Right renal pelvis (tissue), 4 donors: ENCODE measurements around the gene MCUB. TPM values are rescaled to one million over a fixed set of nuclear protein-coding genes. Genes with fewer than 3 reads are reported as not detected.

Source experiments
- DNase-seq, 4 donors: peaks; one replicate each; pipeline ENCODE4 v3.0.0-alpha.2; 2013; ENCODE audit warnings: low read depth in 4 of 4, low spot score in 3 of 4, missing footprints in 1 of 4
- polyA plus RNA-seq, 4 donors: library from polyadenylated mRNA; unstranded; fragments of 120-200 nt; gene quantifications; one replicate each; pipeline ENCODE4 v1.2.1, GENCODE V29; 2013; ENCODE audit not compliant: insufficient read length in 4 of 4

The MCUB gene
- polyA plus RNA-seq, 4 donors: 8.9 to 11.1 (median 9.8) TPM

- no peak for DNase-seq
These were observed 62.6 kb downstream of the MCUB start for GRCh38 chr4:109622626-109623025.

GRCh38 chr4:109624536-109624935 lies 64.5 kb downstream of the MCUB start:
- DNase-seq: no peak

- no peak for DNase-seq
These were observed 67.3 kb downstream of the MCUB start for GRCh38 chr4:109627361-109627760.

- DNase-seq: no peak
These were observed 69.7 kb downstream of the MCUB start for GRCh38 chr4:109629775-109630174.

GRCh38 chr4:109631532-109632108 lies 71.6 kb downstream of the MCUB start:
- peak in 2 of 4 donors; percentile 6 to 12 for DNase-seq

- no peak for DNase-seq
These were observed 80.6 kb downstream of the MCUB start for GRCh38 chr4:109640644-109641043.

- no peak for DNase-seq
These were observed 86.0 kb downstream of the MCUB start for GRCh38 chr4:109645874-109646710.

GRCh38 chr4:109648266-109648996 lies 88.4 kb downstream of the MCUB start:
- DNase-seq: no peak

GRCh38 chr4:109648997-109649575 lies 89.0 kb downstream of the MCUB start:
- no peak for DNase-seq

- DNase-seq: no peak
These were observed 89.8 kb downstream of the MCUB start for GRCh38 chr4:109649872-109650271.

GRCh38 chr4:109655396-109655795 lies 95.3 kb downstream of the MCUB start:
- no peak for DNase-seq

- no peak for DNase-seq
These were observed 97.9 kb downstream of the MCUB start for GRCh38 chr4:109657854-109658418.

GRCh38 chr4:109658871-109659410 lies 98.9 kb downstream of the MCUB start:
- DNase-seq: no peak

- no peak for DNase-seq
These were observed 102.1 kb downstream of the MCUB start for GRCh38 chr4:109662116-109662515.

- DNase-seq: no peak
These were observed 102.7 kb downstream of the MCUB start for GRCh38 chr4:109662771-109663170.

GRCh38 chr4:109665783-109666485 lies 105.9 kb downstream of the MCUB start:
- DNase-seq: no peak

GRCh38 chr4:109671350-109671749 lies 111.3 kb downstream of the MCUB start:
- no peak for DNase-seq

GRCh38 chr4:109672169-109672930 lies 112.3 kb downstream of the MCUB start:
- no peak for DNase-seq

- DNase-seq: no peak
These were observed 113.3 kb downstream of the MCUB start for GRCh38 chr4:109673303-109673702.
